ENCODE data around the gene UBE3A. TPM values are rescaled to one million over a fixed set of nuclear protein-coding genes. Genes with fewer than 3 reads are reported as not detected.

Gene UBE3A
- total RNA-seq, 1 experiment from 2014 or later, result 102 TPM

- H3K27me3 ChIP-seq (ENCODE audit: control insufficient read depth, insufficient read depth, low read length), result no peaks in the 10 kb centered on the region
- no peak overlapping the region for H3K4me3 ChIP-seq (ENCODE audit: low read depth in 2 of 2, low read length in 2 of 2)
- DNase-seq (ENCODE audit: low read depth, low spot score) (no peak), ATAC-seq (no peak)
- H3K4me1 ChIP-seq (ENCODE audit: control insufficient read depth, insufficient read depth, low read length), result no peaks in the 10 kb centered on the region
- BruUV-seq (replicated peaks), result no TSS peak
- in situ Hi-C loops (cut with HindIII; ENCODE audit: low pct_unique_long_range_greater_than_20kb, low sequenced_read_pairs) (no loop called here), intact Hi-C loops (cut with micrococcal nuclease; ENCODE audit: unreplicated experiment) (no loop called here)
- no peak overlapping the region for H3K27ac ChIP-seq (ENCODE audit: low read length)
- ChIA-PET POLR2A (no interaction called here), CTCF (no interaction called here)
- TF ChIP-seq TCF7L2 (IDR thresholded peaks at IDR 0.05; ENCODE audit: low read depth, low read length) (no peak), SIN3A (IDR thresholded peaks at IDR 0.05; ENCODE audit: borderline replicate concordance, insufficient read depth, low read depth, low read length) (no peak), POLR2AphosphoS5 (IDR thresholded peaks at IDR 0.05; ENCODE audit: low read depth, low read length) (no peak)
- TF ChIP-seq, protein P1, sequence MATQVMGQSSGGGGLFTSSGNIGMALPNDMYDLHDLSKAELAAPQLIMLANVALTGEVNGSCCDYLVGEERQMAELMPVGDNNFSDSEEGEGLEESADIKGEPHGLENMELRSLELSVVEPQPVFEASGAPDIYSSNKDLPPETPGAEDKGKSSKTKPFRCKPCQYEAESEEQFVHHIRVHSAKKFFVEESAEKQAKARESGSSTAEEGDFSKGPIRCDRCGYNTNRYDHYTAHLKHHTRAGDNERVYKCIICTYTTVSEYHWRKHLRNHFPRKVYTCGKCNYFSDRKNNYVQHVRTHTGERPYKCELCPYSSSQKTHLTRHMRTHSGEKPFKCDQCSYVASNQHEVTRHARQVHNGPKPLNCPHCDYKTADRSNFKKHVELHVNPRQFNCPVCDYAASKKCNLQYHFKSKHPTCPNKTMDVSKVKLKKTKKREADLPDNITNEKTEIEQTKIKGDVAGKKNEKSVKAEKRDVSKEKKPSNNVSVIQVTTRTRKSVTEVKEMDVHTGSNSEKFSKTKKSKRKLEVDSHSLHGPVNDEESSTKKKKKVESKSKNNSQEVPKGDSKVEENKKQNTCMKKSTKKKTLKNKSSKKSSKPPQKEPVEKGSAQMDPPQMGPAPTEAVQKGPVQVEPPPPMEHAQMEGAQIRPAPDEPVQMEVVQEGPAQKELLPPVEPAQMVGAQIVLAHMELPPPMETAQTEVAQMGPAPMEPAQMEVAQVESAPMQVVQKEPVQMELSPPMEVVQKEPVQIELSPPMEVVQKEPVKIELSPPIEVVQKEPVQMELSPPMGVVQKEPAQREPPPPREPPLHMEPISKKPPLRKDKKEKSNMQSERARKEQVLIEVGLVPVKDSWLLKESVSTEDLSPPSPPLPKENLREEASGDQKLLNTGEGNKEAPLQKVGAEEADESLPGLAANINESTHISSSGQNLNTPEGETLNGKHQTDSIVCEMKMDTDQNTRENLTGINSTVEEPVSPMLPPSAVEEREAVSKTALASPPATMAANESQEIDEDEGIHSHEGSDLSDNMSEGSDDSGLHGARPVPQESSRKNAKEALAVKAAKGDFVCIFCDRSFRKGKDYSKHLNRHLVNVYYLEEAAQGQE (IDR thresholded peaks at IDR 0.05; ENCODE audit: insufficient read depth in 1 of 2, low read depth in 2 of 2, low read length in 1 of 2), result no peak
- TF ChIP-seq, protein P2, sequence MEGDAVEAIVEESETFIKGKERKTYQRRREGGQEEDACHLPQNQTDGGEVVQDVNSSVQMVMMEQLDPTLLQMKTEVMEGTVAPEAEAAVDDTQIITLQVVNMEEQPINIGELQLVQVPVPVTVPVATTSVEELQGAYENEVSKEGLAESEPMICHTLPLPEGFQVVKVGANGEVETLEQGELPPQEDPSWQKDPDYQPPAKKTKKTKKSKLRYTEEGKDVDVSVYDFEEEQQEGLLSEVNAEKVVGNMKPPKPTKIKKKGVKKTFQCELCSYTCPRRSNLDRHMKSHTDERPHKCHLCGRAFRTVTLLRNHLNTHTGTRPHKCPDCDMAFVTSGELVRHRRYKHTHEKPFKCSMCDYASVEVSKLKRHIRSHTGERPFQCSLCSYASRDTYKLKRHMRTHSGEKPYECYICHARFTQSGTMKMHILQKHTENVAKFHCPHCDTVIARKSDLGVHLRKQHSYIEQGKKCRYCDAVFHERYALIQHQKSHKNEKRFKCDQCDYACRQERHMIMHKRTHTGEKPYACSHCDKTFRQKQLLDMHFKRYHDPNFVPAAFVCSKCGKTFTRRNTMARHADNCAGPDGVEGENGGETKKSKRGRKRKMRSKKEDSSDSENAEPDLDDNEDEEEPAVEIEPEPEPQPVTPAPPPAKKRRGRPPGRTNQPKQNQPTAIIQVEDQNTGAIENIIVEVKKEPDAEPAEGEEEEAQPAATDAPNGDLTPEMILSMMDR (IDR thresholded peaks at IDR 0.05), result no peak
- peaks cover 15% of the 10 kb centered on the region; the same call in 1 of the 2 replicates for H3K36me3 ChIP-seq (ENCODE audit: control insufficient read depth, insufficient read depth, low read length)
- H3K9me3 ChIP-seq (ENCODE audit: control insufficient read depth, insufficient read depth, low read depth, low read length), result no peaks in the 10 kb centered on the region
Observed at GRCh38 chr15:25375557-25375956, 63.3 kb downstream of the UBE3A start.

GRCh38 chr15:25374143-25374542 lies 64.7 kb downstream of the UBE3A start:
- no peaks in the 10 kb centered on the region for H3K27me3 ChIP-seq (ENCODE audit: control insufficient read depth, insufficient read depth, low read length)
- in situ Hi-C loops (cut with HindIII; ENCODE audit: low pct_unique_long_range_greater_than_20kb, low sequenced_read_pairs), result no loop called here
- intact Hi-C loops (cut with micrococcal nuclease; ENCODE audit: unreplicated experiment), result no loop called here
- DNase-seq (ENCODE audit: low read depth, low spot score) (no peak), ATAC-seq (no peak)
- no peaks in the 10 kb centered on the region for H3K9me3 ChIP-seq (ENCODE audit: control insufficient read depth, insufficient read depth, low read depth, low read length)
- BruUV-seq (replicated peaks), result no TSS peak
- no peaks in the 10 kb centered on the region for H3K4me1 ChIP-seq (ENCODE audit: control insufficient read depth, insufficient read depth, low read length)
- ChIA-PET CTCF (no interaction called here), POLR2A (no interaction called here)
- TF ChIP-seq, protein P2 (IDR thresholded peaks at IDR 0.05), result no peak
- no peak for TF ChIP-seq POLR2AphosphoS5 (IDR thresholded peaks at IDR 0.05; ENCODE audit: low read depth, low read length)
- TF ChIP-seq TCF7L2 (IDR thresholded peaks at IDR 0.05; ENCODE audit: low read depth, low read length), result no peak
- TF ChIP-seq SIN3A (IDR thresholded peaks at IDR 0.05; ENCODE audit: borderline replicate concordance, insufficient read depth, low read depth, low read length), result no peak
- TF ChIP-seq, protein P1 (IDR thresholded peaks at IDR 0.05; ENCODE audit: insufficient read depth in 1 of 2, low read depth in 2 of 2, low read length in 1 of 2), result no peak
- H3K36me3 ChIP-seq (ENCODE audit: control insufficient read depth, insufficient read depth, low read length), result peaks cover 19% of the 10 kb centered on the region; the same call in 1 of the 2 replicates
- no peak overlapping the region for H3K4me3 ChIP-seq (ENCODE audit: low read depth in 2 of 2, low read length in 2 of 2)
- no peak overlapping the region for H3K27ac ChIP-seq (ENCODE audit: low read length)

Data from Panc1 (cell line).